K562 (cell line): ENCODE results near the gene DNAL4. TPM values are rescaled to one million over a fixed set of nuclear protein-coding genes. Genes with fewer than 3 reads are reported as not detected.
A peak's percentile ranks its signal among the peaks of the same experiment; 100 is the strongest.

Experiments
- CHCHD3 ChIP-seq: fragments of 250-450 bp; sonication (Bioruptor Pico); IDR thresholded peaks from 2 replicates; pipeline ENCODE4 v2.1.2; 2022; ENCODE audit warnings: mild to moderate bottlenecking
- KLF16 ChIP-seq: IDR thresholded peaks from 2 replicates; pipeline ENCODE4 v1.6.1; 2016; ENCODE audit warnings: antibody characterized with exemption
- NCOA6 ChIP-seq: fragments of 450-650 bp; IDR thresholded peaks from 2 replicates; pipeline ENCODE4 v1.6.1; 2017; ENCODE audit warnings: mild to moderate bottlenecking
- THRAP3 ChIP-seq: fragments of 450-650 bp; IDR thresholded peaks from 2 replicates; pipeline ENCODE4 v1.6.1; 2016; ENCODE audit warnings: mild to moderate bottlenecking, inconsistent platforms, borderline replicate concordance
- ZFP1 ChIP-seq: fragments of 450-650 bp; formaldehyde crosslinking; IDR thresholded peaks from 2 replicates; pipeline ENCODE4 v1.4.0; 2020; ENCODE audit warnings: mild to moderate bottlenecking, mixed read lengths
- ZKSCAN1 ChIP-seq: fragments of 150-350 bp; IDR thresholded peaks from 2 replicates; pipeline ENCODE4 v1.6.1; 2016; ENCODE audit warnings: low read depth, low read length
- ZKSCAN3 ChIP-seq: fragments of 250-450 bp; sonication (Bioruptor Pico); IDR thresholded peaks from 2 replicates; pipeline ENCODE4 v1.4.0; 2020
- ZKSCAN8 ChIP-seq: fragments of 200-800 bp; sonication (Bioruptor generic); IDR thresholded peaks from 2 replicates; pipeline ENCODE4 v1.6.1; 2016; ENCODE audit warnings: missing genetic modification characterization, missing compliant biosample characterization
- ZNF197 ChIP-seq: fragments of 200-800 bp; sonication (Bioruptor generic); IDR thresholded peaks from 2 replicates; pipeline ENCODE4 v1.6.1; 2016; ENCODE audit warnings: low read depth, missing genetic modification characterization, missing compliant biosample characterization
- polyA plus RNA-seq, 8 experiments: library from polyadenylated mRNA; depleted of rRNA in 4 of 8; stranded (reverse) in 5 of 8; unstranded in 3 of 8; fragments of >200 nt; fragmentation: Nextera tagmentation in 2 of 8; fragmentation: Illumina TruSeq in 1 of 8; extraction: Ambion mirVana in 2 of 8; extraction: Trizol in 1 of 8; gene quantifications; 2 replicates each; pipeline versions ENCODE4 v1.2.1 to v1.2.3, GENCODE V29; 2011 to 2014; ENCODE audit warnings: inconsistent platforms in 1 of 8, missing spikeins in 1 of 8
- total RNA-seq, 7 experiments: library from RNA; depleted of rRNA in 6 of 7; stranded (reverse); fragments of >200 nt in 6 of 7; fragmentation: Illumina TruSeq in 2 of 7; extraction: Trizol in 2 of 7; gene quantifications; 2 replicates each; pipeline versions ENCODE4 v1.2.1 to v1.2.3, GENCODE V29; 2011 to 2021; ENCODE audit warnings: low replicate concordance in 1 of 7
- TF ChIP-seq, protein P1 (sequence below), 2 experiments: fragments of 450-650 bp; formaldehyde crosslinking in 1 of 2; IDR thresholded peaks; 2 replicates each; pipeline versions ENCODE4 v1.4.0 to v1.6.1; 2014 to 2020; ENCODE audit warnings: mild to moderate bottlenecking in 2 of 2, borderline replicate concordance in 1 of 2, low read depth in 1 of 2
- TF ChIP-seq, protein P2 (sequence below): sonication (generic); formaldehyde crosslinking; IDR thresholded peaks from 2 replicates; pipeline ENCODE4 v1.8.1; 2023; ENCODE audit warnings: mild to moderate bottlenecking, missing genetic modification reagents
- TF ChIP-seq, protein P3 (sequence below), 2 experiments: IDR thresholded peaks; 2 replicates each; pipeline ENCODE4 v1.6.1; 2012; ENCODE audit warnings: improper control_type of control experiment in 2 of 2, low read depth in 2 of 2, low read length in 2 of 2, borderline replicate concordance in 1 of 2
- TF ChIP-seq, protein P4 (sequence below): fragments of 250-450 bp; sonication (Bioruptor Pico); IDR thresholded peaks from 2 replicates; pipeline ENCODE4 v1.4.0; 2020; ENCODE audit warnings: borderline replicate concordance

Gene DNAL4
- total and polyA plus RNA-seq, 9 of the 15 experiments (the other 6 are each of a cell fraction or from before 2014, with no cell fraction given), result 0.20 to 9.4 (median 5.2) TPM

DNA sequence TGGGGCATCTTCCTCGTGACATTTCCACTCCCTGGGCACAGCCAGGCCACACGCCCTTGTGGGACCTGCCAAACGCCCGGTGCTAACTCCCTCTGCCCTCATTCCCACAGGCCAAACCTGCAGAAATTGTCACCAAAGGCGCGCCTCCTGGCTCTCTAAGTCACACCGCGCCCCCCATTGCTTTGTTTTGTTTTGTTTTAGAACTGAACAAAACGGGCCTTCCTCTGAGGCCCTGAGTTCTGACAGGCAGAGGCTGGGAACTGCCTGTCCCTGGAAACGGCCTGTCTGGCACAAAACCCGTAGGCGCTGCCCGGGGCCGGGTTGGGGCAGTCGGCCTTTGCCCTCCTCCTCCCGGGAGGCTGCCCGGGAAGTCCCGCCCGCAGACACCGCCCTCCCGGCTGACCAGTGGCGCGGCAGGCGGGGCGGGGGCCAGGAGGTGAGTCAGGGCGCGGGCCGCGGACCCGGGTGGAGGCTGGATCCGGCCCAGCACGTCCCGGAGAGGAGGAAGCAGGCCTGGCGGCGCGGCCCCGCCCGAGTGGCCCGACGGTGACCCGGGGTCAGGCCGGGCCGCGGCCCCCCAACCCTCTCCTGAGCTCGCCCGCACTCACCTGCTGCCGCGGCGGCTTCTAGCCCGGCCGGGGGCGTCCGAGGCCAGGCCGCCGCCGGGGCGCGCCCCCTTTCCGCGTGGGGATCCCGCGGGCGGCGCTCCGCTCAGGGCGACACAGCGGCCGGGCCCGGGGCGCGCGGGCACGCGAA is 38.6 kb downstream of the DNAL4 start (continued):
- TF ChIP-seq, protein P1, sequence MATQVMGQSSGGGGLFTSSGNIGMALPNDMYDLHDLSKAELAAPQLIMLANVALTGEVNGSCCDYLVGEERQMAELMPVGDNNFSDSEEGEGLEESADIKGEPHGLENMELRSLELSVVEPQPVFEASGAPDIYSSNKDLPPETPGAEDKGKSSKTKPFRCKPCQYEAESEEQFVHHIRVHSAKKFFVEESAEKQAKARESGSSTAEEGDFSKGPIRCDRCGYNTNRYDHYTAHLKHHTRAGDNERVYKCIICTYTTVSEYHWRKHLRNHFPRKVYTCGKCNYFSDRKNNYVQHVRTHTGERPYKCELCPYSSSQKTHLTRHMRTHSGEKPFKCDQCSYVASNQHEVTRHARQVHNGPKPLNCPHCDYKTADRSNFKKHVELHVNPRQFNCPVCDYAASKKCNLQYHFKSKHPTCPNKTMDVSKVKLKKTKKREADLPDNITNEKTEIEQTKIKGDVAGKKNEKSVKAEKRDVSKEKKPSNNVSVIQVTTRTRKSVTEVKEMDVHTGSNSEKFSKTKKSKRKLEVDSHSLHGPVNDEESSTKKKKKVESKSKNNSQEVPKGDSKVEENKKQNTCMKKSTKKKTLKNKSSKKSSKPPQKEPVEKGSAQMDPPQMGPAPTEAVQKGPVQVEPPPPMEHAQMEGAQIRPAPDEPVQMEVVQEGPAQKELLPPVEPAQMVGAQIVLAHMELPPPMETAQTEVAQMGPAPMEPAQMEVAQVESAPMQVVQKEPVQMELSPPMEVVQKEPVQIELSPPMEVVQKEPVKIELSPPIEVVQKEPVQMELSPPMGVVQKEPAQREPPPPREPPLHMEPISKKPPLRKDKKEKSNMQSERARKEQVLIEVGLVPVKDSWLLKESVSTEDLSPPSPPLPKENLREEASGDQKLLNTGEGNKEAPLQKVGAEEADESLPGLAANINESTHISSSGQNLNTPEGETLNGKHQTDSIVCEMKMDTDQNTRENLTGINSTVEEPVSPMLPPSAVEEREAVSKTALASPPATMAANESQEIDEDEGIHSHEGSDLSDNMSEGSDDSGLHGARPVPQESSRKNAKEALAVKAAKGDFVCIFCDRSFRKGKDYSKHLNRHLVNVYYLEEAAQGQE (IDR thresholded peaks at IDR 0.05; ENCODE audit: borderline replicate concordance), result peak; percentile 70
- TF ChIP-seq, protein P1 (CRISPR knock-in tag; IDR thresholded peaks at IDR 0.05; ENCODE audit: low read depth), result no peak
- TF ChIP-seq, protein P2, sequence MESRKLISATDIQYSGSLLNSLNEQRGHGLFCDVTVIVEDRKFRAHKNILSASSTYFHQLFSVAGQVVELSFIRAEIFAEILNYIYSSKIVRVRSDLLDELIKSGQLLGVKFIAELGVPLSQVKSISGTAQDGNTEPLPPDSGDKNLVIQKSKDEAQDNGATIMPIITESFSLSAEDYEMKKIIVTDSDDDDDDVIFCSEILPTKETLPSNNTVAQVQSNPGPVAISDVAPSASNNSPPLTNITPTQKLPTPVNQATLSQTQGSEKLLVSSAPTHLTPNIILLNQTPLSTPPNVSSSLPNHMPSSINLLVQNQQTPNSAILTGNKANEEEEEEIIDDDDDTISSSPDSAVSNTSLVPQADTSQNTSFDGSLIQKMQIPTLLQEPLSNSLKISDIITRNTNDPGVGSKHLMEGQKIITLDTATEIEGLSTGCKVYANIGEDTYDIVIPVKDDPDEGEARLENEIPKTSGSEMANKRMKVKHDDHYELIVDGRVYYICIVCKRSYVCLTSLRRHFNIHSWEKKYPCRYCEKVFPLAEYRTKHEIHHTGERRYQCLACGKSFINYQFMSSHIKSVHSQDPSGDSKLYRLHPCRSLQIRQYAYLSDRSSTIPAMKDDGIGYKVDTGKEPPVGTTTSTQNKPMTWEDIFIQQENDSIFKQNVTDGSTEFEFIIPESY (CRISPR knock-in tag), result no peak
- TF ChIP-seq THRAP3, result no peak
- TF ChIP-seq NCOA6, result no peak
- TF ChIP-seq, protein P3, sequence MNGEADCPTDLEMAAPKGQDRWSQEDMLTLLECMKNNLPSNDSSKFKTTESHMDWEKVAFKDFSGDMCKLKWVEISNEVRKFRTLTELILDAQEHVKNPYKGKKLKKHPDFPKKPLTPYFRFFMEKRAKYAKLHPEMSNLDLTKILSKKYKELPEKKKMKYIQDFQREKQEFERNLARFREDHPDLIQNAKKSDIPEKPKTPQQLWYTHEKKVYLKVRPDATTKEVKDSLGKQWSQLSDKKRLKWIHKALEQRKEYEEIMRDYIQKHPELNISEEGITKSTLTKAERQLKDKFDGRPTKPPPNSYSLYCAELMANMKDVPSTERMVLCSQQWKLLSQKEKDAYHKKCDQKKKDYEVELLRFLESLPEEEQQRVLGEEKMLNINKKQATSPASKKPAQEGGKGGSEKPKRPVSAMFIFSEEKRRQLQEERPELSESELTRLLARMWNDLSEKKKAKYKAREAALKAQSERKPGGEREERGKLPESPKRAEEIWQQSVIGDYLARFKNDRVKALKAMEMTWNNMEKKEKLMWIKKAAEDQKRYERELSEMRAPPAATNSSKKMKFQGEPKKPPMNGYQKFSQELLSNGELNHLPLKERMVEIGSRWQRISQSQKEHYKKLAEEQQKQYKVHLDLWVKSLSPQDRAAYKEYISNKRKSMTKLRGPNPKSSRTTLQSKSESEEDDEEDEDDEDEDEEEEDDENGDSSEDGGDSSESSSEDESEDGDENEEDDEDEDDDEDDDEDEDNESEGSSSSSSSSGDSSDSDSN (IDR thresholded peaks at IDR 0.05; ENCODE audit: borderline replicate concordance in 1 of 2, low read depth in 2 of 2, low read length in 2 of 2), result no peak
- TF ChIP-seq ZNF197, result no peak
- no peak for TF ChIP-seq ZKSCAN1
- TF ChIP-seq ZKSCAN8 (CRISPR knock-in tag), result no peak
- no peak for TF ChIP-seq KLF16
- no peak for TF ChIP-seq CHCHD3 (CRISPR knock-in tag)
- TF ChIP-seq ZKSCAN3 (CRISPR knock-in tag), result no peak
- TF ChIP-seq, protein P4, sequence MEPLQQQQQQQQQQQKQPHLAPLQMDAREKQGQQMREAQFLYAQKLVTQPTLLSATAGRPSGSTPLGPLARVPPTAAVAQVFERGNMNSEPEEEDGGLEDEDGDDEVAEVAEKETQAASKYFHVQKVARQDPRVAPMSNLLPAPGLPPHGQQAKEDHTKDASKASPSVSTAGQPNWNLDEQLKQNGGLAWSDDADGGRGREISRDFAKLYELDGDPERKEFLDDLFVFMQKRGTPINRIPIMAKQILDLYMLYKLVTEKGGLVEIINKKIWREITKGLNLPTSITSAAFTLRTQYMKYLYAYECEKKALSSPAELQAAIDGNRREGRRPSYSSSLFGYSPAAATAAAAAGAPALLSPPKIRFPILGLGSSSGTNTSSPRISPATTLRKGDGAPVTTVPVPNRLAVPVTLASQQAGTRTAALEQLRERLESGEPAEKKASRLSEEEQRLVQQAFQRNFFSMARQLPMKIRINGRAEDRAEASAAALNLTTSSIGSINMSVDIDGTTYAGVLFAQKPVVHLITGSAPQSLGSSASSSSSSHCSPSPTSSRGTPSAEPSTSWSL (CRISPR knock-in tag), result no peak
- no peak for TF ChIP-seq ZFP1 (CRISPR knock-in tag)
